Islet of Langerhans (tissue), 1 donor: ENCODE measurements around the gene PNP.

Experiments
- FAIRE-seq: peaks from one replicate; lab custom pipeline; 2011; peaks lifted over from hg19 to GRCh38; lab: Jason Lieb, UNC

The PNP gene

DNA sequence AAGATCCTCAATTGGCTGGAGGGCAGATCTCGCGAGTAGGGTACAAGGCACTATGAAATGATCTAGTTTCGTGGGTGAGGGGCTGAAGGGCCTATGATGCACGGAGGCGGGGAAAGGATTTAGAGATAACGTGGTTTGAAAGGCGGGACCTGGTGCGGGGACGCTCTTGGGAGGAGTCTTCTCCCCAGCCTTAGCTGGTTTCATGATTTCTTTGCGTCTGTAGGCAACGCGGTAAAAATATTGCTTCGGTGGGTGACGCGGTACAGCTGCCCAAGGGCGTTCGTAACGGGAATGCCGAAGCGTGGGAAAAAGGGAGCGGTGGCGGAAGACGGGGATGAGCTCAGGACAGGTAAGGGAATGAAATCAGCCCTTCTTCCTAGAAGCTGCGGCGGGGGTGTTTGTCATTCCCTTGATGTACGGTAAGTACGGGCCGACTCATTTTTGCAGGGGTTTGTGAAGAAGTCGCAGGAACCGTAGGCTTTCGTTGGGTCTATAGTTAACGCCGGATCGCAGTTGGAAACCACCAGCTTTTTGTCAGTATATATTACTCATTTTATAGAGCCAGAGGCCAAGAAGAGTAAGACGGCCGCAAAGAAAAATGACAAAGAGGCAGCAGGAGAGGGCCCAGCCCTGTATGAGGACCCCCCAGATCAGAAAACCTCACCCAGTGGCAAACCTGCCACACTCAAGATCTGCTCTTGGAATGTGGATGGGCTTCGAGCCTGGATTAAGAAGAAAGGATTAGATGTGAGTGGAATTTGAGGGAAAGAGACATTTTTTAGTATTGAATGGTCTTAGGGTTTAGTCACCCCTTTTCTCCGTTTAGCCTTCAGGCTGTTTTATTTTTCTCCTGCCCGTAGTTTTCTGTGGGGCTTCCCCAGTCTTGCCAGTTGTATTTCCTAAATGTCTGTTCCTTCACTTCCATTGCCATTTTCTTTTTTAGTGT, 13.6 kb upstream of the PNP start:
- no peak for FAIRE-seq

DNA sequence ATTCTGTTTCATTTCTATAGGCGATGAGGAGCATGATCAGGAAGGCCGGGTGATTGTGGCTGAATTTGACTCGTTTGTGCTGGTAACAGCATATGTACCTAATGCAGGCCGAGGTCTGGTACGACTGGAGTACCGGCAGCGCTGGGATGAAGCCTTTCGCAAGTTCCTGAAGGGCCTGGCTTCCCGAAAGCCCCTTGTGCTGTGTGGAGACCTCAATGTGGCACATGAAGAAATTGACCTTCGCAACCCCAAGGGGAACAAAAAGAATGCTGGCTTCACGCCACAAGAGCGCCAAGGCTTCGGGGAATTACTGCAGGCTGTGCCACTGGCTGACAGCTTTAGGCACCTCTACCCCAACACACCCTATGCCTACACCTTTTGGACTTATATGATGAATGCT, 12.2 kb upstream of the PNP start:
- no peak for FAIRE-seq

DNA sequence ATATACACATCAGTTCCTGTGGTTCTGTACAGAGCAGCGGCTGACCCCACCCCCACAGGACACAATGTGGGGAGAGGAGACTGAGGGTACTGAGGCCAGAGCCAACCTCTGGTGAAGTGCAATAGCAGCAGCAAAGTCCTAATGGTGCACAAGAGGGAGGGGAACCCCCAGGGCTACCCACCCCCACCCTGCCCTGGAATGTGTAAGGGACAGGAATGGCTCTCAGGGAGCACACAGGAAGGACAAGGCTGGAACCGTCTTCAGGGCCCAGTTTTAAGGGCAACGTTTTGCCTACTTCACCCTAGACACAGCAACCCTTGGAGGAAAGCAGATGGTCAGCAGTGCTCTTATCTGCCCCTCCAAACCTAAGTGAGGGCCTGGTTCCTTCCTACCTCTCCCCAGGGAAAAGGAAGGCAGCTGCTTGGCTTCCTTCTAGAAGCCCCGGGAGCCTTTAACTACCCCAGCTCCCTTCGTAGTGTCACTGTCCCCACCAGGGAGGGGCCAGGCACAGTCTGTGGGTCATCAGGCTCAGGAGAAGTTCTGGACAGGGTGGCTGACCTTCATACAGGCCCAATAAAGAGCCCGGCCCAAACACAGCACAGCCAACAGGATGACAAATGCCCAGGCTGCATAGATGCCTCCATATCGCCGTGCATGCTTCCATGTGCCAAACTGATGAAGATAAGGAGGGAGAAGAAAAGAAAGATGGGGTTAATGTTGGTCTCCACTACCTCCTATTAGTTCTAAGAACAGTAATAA, 11.0 kb upstream of the PNP start:
- no peak for FAIRE-seq

DNA sequence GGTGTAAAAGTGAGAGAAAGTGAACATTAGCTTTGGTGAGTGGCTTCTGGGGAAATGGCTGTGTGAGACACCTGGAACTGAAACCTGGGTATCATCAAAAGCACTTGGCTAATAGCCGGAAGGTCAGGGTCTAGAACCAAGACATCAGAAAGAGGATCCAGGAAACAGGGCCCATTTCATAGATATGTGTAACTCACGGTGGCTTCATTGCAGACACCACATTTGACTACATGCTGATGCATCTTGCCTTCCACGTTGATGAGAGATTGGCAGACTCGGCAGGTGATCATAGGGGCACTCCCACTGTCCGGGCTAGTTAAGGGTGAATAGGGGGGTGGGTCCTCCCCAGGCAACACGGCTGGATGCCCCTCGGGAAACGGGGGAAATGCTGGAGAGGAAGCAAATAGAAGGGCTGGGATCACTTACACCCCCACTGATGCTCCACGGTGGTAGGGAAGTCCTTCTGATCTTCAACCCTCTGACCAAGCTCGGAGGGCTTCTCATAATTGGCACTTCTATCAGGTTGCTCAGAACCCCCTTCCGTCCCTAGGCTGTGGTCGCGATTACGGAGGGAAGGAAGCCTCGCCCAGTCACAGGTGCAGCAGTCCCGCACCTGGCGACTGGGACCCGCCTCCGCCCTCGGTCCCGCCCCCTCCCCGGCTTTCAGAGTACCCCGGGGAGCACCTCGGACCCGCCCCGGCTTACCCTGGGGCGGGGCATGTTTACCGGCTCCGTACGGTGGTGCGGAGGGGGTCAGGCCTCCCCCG, 8.6 kb upstream of the PNP start:
- no peak for FAIRE-seq

DNA sequence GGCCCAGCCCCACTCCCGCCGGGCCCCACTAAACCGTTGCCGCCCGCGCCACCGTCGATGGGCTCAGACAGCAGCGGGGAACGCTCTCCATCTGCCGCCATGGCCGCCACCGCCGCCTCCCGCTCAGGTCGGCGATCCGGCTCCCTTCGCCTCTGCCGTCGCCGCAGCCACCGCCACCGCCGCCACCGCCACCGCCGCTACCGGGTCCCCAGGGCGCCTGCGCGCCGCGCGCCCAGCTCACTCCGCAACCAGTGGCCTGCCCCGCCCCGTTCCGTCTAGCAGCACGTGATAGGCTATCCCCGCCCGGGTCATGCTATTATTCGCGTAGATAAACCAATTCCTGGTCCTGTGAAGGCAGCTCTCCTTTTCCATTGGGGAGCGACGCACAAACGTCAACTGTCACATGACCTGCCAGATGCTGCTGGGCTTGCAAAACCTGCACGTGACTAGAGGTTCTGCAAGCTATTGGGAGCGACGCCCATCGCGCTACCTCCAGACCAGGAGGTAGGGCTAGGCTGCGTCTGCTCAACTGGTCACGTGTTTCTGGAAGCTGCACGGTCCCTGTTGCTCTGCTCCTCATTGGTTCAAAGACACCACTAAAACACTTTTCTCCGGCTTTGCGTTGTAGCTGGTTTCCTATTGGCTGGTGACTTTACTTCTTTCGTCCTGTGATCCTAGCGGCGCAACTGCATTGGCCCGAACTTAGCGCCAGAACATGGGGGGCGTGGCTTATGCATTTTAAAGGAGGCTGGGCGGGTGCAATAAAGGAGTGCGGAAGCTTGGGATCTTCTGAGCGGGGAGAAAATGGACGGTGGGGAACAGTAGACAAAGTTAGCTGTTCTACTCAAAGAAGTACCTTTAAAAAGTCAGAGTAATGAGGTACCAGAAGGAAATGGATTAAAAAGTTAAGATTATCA, 7.7 kb upstream of the PNP start, which contains the start of gene PIP4P1:
Gene PIP4P1 (minus strand): TSS at position 210 of the 917 bp plus-strand sequence. CDS start 109 bp downstream, at position 101.
- peak; percentile 98 for FAIRE-seq

DNA sequence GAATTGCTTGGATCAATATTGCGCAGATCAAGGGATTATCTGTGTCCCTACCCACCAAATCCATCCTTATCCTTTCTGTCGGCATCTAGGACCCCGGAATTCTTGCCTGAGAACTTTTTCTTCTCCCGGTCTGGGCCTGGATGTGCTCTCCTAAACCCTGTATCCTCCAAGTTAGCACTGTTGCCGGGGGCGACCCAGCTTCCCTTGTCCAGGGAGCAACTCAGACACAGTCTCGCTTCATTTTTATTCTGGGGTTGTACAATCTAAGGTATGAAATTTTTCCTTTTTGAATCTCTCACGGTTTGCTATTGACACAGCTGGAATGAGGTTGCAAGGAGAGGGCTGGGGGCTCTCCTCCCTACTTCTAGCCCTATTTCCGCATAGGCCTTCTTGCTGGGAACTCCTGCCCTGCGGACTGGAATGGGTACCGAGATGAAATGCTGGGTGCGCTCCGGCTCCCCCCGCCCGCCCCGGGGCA, 403 bp upstream of the PNP start:
- no peak for FAIRE-seq

DNA sequence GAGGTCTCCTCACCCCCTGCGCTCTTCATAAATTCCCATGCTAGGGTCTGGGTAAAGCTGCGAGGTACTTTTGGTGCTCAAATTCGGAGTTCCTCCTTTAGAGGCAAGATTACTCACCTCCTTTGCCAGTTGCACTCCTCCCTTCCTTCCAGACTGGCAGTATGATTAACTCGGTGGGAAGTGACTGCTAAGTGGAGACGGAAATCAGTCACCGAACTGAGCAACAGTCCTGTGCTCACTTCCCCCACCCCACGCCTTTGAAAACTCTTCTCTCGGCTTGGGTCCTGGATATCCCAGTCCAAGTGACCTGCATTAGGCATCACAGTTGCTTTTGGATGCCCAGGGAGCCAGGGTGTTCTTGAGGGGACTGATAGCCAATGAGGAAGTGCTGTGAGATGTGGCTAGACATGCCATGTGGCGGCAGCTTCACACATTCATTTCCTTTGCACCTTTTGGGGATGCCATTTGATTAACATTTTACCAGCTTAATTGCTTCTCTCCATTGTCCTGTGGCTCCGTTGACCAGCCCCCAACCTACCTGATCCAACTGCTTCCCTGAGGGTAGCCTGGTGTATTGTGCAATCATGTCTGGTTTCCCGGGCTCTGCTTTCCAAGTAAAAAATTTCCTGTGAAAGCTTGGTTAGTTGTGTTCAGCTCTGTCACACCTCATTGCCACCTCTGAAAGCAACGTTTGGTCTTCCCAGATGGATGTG, 840 bp downstream of the PNP start:
- FAIRE-seq: no peak

DNA sequence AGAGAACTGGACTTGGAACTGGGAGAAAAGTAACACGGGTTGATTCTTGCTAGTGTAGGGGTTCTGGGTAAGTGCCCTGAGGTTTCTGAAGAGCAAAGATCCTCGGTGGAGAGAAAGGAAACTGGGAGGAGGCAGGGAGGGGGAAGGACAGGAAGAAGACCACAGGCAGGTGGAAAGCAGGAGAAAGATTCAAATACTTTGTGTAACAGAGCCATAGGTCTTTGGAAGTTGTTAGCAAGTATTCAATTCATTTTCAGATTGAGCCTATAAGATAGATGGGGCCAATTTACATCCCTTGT, 1.3 kb downstream of the PNP start:
- FAIRE-seq: no peak

DNA sequence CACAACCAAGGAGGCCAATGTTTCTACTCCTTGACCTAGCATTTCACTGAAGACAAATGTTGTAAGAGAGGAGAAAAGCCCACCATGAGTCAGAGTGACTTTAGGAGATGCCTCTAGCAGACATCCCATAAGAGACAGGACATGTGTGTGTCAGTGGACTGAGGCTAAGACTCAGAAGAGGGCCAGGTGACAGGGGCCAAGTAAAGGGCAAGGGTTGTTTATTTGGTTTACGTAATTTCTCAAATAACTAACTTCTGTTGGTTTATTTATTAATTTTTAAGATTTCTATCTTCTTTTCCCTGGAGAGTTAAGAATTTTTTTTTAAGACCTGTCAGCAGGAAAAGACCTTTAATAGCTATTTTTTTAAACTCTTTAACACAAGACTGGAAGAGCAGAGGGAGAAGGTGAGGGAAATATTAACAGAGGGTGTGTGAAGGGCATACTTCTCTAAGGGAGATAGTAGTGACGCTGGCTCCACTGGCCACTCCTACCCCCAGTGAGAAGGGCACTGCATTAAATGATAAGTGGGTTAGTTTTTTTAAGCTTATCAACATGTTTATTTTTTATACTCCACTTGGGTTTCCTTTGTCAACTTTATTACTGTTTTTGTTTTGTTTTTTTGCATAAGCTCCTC, 3.4 kb downstream of the PNP start:
- no peak for FAIRE-seq

DNA sequence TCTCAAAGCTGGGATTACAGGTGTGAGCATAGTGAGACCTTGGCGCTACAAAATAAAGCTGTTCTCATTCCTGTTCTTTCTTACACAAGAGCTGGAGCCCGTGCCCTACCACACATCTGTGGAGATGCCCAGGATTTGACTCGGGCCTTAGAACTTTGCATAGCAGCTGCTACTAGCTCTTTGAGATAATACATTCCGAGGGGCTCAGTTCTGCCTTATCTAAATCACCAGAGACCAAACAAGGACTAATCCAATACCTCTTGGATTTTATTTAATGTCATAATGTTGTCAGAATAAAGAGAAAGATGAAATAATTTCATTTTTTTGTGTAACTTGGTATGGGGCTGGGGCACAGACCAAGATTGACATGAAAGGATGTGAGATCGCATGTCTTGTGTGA, 7.6 kb downstream of the PNP start:
- FAIRE-seq: no peak

DNA sequence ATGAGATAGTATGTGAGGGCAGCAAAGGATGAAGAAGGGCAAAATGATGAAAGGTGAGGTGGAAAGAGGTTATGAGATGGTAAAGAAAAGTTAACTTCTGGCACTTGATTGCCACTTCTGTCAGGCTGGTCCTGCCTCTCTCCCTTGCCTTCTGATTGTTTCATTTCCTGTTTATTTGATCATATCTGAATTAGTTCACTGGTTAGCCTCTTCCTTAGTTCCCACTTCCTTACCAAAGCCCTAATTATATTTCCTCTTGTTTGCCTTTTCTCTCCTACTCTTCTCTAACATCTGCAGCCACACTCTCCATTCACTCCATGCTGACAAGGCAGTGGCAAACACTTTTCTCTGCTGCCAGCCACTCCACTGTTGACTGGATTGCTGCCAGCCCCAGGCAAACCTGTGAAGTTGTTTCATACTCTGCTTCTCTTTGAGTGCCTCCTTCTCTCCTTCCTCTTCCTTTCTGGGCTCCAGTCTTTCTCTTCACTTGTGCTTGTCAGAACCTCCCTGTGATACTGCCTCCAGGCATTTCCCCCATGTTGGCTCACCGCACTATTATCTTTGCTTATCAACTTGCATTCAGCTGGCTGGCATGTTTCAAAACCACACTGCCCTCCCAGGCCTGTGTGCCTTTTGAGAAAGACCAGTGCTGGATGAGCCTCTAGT, 8.1 kb downstream of the PNP start:
- FAIRE-seq: no peak

DNA sequence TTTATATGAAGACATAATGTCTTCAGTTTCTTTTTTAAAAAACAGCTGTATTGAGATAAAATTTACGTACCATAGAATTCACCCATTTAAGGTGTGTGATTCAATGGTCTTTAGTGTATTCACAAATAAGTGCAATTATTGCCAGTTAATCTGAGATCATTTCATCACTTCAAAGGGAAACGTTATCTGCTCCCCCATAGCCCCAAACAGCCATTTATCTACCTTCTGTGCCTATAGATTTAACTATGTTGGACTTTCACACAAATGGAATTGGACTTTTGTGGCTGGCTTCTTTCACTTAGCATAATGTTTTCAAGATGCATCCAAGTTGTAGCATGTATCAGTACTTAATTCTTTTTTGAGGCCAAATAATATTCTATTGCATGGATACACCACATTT, 9.7 kb downstream of the PNP start:
- no peak for FAIRE-seq

DNA sequence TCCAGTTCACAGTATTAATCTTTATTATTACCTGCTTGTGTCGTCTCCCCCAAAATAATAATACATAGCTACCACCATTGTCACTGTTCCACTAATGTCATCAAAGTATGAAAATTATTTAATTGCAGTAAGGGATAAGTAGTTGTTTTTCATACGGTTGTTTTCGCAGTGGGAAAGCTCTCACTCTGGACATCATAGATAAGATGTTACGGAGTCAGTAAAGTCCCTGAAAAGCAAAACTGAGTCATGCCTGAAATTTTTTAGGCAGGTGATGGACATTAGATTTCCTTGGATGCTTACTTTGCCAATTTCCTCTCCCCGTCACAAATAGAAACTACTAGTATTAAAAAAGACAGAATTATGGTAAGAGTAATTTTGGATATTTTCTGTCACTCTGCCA, 13.2 kb downstream of the PNP start:
- FAIRE-seq: no peak

DNA sequence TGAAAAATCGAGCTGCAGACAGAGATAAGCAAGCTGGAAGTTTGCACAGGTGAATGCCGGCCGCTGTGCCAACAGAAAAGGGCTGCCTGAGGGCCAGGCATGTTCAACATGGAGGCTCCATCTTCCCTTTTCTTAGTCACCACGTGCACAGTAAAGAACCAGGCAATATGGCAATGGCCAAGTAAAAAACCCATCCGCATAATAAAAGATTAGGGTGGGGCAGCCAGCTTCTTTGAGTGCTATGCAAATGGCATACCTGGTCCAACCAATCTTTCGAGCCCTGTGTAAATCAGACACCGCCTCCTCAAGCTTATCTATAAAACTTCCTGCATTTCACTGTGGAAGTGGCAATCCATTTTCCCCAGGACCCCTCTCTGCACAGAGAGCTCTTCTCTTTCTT, 16.7 kb downstream of the PNP start:
- no peak for FAIRE-seq

DNA sequence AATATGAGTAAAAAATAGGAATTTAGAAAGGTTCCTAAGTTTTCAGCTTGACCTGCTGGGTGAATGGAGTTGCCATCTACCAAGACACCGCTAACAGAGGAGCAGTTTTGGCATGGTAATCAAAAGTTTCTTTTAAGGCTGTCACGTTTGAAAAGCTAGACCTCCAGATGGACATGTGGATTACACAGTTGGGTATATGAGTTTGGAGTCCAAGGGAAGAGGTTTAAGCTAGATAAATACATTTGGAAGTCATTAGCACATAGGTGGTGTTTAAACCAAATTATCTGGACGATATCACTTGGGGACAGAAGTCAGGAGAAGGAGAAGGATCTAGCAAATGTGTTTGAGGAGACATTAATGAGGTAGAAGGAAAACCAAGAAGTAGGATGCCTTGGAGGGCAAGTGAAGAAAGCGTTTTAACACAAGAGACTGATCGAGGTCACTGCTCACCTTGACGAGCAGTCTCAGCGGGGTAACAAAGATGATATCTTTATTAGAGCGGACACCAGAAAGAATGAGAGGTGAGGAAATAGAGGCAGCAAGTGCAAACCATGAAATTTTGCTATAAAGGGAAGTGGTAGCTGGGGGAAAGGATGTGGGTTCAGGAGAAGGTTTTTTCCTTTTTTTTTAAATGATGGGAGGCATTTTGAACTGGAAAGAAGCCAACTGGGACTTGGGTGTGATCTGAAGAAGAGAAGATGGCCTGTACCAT, 17.6 kb downstream of the PNP start:
- no peak for FAIRE-seq

DNA sequence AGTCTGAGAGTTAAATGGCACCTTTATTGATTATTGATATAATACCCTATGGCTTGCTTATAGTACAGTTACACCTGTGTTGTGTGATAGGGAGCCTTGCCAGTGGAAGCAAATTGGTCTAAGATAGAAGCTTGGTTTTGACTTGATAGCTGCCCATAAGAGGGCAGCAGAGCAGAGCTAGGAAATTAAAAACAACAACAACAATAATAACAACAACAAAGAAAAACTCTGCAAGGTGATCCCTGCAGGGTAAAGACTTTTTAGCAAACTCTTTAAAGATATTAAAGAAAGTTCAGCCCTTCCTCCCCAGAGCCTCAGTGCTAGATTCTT, 18.2 kb downstream of the PNP start:
- FAIRE-seq: no peak

DNA sequence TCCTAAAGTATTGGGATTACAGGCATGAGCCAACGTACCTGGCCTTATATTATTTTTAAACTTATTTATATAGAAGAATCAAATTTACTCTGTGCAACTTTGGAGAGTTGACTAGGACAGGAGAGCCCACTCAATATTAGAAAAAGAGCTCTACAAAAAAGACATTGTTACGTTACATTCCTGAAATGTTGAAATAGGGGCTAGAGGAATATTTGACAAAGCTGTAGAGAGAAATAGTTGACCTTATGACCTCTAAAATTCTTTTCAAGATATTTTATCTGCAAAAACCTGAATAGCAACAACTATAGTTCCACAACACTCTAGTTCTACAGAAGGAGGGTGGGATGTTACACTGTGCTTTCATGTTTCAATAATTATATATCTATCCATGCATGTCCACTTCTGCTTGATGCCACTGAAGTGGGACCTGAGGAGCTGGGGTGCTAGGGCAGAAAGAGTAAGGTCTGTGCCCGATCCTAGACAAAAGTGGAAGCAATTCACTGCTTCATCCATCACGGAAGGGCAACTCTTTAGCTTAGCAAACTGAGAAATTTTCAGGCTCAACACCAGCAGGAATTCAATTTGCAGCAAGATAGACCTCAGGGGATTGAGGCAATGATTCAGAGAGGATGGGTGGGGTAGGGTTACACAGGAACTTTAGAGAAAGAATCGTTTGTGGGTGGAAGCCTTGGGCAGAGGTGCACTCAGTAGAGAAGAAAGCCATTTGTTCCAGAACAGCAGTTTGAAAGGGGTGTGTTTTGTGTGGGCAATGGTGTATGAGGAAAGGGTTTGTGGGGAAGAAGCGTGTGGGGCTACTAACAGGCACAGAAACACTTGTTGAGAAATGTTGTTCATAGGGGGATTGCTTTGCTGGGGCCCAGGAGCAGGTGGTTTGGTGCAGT, 20.1 kb downstream of the PNP start:
- FAIRE-seq: no peak

DNA sequence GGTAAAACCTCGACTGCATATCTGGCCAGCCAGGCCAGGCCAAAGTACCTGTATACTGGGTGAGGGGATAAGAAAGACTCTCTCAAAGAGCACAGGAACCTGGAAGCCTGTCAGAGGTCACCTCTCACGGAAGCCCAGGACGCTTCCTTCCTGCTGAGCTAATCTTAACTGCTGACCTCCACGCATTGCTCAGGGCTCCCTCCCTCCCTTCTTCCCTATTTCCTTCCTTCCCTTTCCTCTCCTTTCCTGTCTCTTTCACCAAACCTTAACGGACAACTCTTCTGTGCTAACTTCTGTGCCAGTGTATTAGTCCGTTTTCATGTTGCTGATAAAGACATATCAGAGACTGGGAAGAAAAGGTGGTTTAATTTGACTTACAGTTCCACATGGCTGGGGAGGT, 21.4 kb downstream of the PNP start:
- no peak for FAIRE-seq
